Stimulated activated CD4-positive, alpha-beta T cell treated with anti-CD3 and anti-CD28 coated beads, TNF-alpha, amount 100 ng/mL, for 24 hours (primary cell): Measurements from ENCODE around the gene HACD3.

ENCODE experiments used
- DNase-seq, 3 experiments: peaks; one replicate each; pipeline ENCODE4 v3.0.0-alpha.2; 2020; ENCODE audit warnings: low read depth in 3 of 3

HACD3 gene, protein sequence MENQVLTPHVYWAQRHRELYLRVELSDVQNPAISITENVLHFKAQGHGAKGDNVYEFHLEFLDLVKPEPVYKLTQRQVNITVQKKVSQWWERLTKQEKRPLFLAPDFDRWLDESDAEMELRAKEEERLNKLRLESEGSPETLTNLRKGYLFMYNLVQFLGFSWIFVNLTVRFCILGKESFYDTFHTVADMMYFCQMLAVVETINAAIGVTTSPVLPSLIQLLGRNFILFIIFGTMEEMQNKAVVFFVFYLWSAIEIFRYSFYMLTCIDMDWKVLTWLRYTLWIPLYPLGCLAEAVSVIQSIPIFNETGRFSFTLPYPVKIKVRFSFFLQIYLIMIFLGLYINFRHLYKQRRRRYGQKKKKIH

DNA sequence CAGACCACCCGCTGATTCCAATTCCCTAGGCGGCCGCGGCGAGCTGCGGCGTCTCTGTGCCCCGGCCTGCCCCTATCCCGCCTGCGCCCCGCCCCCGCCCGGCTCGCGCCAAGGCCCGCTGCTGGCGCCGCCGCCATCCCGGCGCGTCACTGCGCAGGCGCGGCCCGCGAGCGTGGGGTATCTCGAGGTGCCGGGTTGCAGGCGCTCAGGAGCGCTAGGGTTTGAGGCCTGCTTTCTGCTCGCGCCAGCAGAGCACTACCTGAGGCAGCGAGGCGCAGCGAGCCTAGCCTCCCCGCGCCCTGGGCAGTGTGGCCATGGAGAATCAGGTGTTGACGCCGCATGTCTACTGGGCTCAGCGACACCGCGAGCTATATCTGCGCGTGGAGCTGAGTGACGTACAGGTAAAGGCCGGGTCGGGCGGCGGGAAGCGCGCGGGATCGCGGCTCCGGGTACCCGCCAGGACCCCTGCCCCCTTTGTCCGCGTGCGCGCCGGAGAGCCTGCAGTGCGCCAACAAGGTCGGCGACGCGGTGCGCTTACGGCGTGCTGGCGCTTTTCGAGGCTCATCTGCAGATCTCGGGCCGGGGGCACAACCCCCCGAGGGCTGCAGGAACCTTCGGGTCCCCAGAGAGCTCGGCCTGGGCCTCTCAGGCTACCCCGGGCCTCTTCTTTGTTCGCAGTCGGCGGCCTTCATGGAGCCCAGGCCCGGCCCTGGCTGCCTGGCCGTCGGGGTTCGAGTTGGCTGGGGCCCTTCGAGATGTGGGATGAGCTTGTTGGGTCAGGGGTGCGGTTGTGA is at the start of gene HACD3:
TSS of gene HACD3 (plus strand) at position 146 of the 794 bp plus-strand sequence. CDS start at position 315, 169 bp downstream.
- peak; percentile 82 to 91 (median 83) for DNase-seq

DNA sequence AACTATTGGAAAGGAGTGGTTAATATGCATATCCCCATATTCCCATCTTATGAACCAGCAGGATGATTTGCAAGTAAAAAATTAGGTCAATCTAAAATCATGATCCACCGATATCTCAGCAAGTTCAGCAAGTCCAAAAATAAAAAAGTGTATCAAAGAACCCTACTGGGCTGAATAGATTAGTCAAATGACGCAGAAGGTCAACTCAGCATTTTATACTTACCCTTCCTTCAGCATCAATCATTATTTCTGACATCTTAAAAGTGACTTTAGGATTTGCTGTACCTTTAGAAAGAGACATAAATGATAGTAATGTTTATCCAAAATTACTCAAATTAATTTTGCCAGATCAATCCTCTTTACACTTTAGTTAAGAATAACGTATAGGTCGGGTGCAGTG is 45.4 kb upstream of the HACD3 start:
- no peak for DNase-seq

DNA sequence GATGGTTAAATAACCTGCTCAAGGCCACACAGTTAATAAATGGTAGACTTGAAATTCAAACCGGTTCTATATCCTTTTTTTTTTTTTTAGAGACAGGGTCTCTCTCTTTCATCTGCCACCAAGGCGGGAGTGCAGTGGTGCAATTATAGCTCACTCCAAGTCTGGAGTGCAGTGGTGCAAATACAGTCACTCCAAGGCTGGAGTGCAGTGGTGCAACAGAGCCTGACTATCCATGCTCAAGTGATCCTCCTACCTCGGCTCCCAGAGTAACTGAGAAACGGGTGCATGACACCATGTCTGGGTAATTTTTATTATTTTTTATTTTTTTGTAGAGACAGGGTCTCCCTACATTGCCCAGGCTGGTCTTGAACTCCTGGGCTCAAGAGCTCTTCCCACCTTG is 36.2 kb upstream of the HACD3 start:
- no peak for DNase-seq

DNA sequence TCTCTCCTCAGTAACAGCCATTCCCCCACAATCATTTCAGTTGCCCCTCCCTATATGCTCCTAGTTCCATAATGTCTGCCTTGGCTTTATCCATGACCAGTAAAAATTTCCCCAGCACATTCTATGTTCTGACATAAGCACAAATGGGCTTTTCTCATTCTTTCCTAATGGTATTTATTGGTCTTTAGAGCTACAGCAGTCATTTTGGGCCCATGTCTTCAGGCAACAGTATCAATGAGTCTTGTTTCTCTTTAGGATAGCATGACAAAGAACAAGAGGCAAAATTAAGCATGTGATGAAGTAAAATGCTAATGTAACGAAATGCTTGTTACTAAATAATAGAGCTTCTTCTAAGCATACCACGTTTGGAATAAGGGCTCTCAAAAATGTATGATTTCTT is 20.9 kb upstream of the HACD3 start:
- DNase-seq = no peak

DNA sequence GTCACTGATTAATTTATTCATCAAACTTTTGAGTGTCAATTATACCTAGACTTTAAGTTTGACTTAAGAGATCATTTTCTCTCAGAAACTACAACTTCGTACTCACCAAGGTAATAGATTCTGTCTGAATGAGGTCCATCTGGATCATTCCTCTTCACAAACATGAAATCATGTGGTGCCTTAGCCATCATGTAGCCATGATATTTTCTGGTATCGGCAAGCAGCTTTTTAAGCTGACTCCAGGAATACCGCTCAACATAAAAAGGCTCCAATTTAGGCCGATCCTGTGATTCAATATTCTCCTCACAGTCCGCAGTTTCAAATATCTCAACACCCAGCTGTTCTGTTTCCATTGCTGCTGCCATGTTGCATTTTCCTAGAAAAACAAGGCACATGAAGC is 18.1 kb upstream of the HACD3 start:
- DNase-seq = no peak

DNA sequence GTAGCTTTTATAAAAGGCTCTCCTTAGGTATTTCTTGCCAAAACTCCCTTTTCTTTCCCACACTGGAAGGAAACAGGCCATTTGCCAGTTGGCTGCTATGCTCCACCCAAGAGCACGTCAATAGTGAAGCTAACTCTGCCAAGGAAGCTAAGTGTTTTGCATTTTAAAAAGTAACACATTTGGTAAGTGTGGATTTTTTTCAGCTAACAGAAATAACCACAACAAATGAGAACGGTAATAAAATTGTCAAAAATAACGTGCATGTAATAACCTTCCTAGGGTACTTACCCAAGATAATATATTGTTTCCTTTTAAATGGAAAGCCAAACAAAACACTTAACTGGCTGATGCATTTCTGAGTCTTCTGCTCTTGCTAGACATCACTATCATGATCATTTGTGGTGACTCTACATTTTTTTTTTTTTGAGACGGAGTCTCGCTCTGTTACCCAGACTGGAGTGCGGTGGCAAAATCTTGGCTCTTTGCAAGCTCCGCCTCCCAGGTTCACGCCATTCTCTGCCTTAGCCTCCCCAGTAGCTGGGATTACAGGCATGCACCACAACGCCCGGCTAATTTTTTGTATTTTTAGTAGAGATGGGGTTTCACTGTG is 17.4 kb upstream of the HACD3 start:
- DNase-seq = no peak

DNA sequence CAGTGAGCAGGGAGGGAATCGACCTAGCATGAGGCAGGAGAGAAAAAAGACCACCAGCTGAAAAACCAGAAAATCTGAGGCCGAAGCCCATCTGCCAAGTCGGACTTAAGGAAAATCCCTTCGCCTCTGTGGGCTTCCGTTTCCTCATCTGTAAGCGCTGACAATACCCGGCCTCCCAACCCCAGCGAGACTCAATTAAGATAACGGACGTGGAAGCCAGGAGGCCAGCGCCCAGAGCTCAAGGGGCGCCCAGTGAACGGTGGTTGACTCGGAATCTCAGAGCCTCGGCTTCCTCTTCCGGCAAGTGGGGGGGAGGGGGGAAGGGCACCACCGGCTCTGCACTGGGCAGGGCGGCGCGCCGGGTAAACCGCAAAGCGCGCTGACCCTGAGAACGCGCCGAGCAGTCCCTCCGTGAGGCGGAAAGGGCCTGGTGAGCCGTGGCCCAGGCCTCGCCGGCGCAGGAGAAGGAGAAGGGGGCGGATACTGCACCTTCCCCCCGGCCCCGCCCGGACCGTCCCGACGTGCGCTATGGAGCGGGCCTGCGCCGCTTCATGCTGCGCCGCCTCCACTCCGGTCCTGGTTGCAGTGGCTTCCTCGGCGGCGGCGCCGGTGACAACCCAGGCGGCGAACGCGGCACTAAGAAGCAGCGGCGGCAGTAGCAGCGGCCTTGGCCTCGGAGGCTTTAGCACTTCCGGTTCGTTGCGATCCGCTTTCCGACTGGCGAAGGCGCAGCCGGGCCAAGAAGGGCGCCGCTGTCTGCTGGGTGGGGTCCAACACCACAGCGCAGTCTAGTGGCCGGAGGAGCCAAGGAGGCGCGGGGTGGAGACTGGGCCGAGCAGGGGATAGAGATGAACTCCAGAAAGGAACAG is 13.0 kb upstream of the HACD3 start, which contains the start of gene DPP8:
TSS of gene DPP8 (minus strand) at position 693 of the 869 bp plus-strand sequence. CDS start 5,136 bp downstream, outside the sequence.
- peak; percentile 91 to 95 (median 92) for DNase-seq

DNA sequence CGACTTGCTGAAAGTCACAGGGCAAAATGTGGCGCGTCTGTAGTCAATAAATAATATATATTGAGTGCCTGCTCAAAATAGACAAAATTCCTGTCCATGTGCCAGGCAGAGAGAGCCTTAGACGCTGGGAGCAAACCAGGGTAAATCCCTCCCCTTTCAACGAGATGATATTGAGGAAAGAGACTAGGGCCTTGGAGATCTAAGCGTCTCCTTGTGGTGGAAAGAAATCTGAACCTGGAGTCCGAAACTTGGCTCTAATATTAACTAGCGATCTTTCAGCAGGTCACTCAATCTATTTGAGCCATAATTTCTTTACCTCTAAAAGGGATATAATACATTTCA is 12.4 kb upstream of the HACD3 start:
- DNase-seq = no peak

DNA sequence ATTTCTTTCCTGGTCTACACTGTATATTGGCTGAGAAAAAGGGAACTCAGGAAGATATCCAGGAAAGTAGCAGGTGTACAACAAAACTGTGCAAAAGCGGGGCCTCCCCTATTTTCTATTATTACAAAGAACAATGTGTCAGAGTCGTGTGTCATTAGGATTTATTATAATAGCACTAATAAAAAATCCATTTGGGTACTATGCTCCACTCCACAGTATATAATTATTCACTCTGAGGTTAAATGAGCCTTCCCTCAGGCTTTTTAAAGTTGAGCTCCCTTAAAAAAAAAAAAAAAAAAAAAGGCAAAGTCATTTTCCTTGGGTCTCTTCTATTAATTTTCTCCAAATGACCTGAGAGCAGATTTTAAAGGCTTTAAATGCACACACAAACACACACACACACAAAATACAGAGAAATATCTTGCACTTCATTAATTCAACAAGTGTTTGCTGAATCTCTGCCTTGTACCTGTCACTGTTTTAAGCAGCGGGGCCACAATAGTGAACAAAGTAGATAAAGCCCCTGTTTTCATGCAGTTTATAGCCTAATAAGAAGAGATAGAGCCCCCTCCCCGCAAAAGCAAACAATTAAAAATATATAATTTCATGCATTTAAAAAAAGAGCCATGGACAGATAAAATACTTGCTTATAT is 11.5 kb upstream of the HACD3 start:
- DNase-seq = no peak

DNA sequence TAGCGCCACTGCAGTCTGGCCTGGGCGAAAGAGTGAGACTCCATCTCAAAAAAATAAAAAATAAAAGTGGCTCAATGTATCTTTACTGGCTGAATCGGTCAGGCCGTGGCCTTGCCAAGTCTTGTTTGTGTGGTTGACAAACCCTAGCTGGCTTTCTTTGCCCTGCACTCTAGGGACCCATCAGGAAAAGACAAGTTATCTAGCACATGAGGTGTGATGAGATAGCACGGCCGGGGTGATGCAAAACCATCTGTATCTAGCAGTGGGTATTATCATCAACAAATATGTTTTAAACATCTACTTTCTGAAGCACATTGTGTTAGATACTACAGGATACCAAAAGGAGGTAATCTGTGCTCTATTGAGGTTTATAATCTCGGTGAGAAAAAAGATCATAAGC is 8.9 kb upstream of the HACD3 start:
- no peak for DNase-seq

DNA sequence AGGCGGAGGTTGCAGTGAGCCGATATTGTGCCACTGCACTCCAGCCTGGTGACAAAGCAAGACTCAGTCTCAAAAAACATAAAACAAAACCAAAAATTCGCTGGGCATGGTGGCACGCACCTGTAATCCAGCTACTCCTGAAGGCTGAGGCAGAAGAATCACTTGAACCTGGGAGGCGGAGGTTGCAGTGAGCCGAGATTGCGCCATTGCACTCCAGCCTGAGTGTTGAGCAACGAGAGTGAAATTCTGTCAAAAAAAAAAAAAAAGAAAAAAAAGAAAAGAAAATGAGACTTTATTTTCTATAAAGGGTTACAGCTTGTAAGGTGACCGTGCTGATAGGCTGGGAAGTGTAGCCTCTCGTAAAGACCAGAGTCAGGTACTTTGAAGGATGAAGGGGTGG is 6.0 kb upstream of the HACD3 start:
- DNase-seq = no peak

DNA sequence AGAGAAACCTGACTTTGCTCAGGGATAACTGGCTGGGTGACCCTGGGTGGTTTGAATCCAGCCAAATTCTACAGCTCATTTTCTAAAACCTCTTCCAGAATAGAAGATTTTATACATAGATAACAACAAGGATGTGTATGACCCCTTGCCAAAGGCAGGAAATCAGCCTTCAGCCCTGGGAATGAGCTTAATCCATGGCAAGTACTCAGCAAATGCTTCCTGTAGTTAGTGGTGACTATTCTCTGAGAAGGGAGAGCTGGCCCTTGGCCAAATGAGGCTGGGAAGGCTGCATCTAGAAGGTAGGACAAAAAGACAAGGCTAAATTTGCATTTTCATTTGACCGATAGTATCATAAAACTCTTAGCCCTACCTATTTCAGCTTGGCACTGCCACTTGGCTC is 4.6 kb upstream of the HACD3 start:
- no peak for DNase-seq

DNA sequence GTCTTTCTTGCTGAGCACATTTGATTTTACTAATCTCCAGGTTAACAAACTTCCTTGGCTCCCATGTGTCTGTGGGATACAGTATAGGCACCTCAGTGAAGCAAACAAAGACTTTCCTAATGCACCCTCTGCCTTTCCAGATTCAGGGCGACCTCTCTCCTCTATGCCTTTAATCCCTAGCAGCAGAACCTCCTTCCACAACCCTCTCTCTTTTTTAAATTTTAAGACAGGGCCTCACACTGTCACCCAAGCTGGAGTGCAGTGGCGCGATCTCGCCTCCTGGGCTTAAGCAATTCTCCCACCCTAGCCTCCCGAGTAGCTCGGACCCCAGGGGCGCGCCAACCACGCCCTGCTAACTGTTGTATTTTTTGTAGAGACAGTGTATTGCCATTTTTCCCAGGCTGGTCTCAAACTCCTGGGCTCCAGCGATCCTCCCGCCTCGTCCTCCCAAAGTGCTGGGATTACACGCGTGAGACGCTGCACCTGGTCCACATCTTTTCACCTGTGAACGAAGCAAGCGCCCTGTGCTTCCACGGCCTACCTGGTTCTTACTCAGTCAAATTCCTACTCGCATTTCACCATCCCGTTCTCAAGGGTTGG is 1.7 kb upstream of the HACD3 start:
- no peak for DNase-seq

DNA sequence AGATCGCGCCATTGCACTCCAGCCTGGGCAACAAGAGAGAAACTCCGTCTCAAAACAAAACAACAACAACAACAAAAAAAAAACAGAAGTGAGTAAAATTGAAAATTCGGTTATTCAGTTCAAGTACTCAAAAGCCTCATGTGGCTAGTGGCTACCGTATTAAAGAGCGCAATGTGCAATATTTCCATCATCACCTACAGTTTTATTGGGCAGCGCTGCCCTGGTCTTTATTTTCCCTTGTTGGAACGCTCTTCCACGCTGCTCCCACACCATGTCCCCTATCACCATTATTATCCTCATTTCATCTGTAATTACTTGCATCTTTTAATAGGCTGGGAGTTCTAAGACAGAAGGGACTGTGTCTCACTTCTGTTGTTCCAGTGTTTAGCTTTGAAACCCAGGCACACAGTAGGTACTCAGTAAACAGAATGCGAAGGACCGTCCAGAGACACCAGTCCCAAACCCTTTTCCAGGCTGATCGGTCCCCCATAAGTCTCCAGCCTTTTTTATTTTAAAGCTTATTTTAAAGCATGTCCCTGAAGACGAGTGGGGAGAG is 423 bp upstream of the HACD3 start:
- DNase-seq = no peak

DNA sequence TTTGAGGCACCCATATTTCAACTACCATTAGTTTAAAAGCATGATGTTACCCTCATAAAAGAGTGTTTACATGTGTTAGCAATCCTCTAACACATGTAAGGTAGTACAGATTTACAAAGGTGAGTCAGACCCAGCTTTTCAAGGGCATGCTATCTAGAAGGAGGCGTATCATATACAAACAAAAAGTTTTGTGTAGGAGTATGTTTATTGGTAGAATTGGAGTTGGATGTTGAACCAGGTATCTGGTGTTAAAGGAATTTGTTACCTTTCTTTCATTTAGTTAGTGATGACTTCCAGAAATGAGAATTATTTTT is 2.4 kb downstream of the HACD3 start:
- DNase-seq = no peak

DNA sequence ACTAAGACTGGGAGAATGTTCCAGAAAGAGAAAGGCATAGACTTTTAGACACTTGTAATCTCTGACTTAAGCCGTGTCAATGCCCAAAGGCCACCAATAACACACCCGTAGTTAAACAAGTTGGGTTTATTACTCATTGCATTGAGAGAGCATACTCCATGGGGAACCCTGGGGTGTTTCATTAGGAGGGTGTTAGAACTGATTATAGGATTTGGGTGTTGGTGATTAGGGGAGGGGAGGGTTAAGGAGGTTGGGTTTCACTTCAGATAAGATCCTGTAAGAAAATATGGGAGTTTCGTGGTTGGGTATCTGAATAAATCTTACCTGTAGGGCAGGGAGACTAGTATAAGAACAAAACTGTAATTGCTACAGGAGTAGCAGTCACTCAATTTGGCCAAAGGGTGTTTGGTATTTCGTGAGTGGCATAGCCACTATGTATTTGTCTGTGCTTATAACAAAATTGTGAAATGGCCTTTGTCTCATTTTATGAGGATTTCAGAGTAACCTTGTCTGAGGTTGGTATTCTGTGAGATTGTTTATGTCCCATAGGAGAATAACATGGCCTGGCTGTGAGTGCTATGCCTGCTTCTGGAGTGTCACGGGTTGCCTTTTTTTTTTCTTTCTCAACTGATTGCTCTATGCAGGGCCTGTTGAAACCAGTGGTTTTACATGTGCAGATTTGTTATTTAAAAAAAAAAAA is 2.9 kb downstream of the HACD3 start:
- DNase-seq = no peak

DNA sequence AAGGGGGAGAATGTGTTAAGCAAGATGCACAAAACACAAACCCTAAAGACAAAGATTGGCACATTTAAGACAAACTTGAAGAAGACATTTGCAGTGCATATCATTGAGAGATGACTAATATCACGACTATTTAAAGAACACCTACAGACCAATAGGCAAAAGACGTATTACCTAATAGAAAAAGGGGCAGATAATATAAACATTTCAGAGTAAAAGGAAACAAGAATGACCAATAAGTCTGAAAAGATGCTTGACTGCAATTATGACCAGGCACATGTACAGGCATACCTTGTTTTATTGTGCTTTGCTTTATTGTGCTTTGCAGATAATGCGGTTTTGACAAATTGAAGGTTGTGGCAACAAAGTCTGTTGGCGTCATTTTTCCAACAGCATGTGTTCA is 4.9 kb downstream of the HACD3 start:
- no peak for DNase-seq

DNA sequence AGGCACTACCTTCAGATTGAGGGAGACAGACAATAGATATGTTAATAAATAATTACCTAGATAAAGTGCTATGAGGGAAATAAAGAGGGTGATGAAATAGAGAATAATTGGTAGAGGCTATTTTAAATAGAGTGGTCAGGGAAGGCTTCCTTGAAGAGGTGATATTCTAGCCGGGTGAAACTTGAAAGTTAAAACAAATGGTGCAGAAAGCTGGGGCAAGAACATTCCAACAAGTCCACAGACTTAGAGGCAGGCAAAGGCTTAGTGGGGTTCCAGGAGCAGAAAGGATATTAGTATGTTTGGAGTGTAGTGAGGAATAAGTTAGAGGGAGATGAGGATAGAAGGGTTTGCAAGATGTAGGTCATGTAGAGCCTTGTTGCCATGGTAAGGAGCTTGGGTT is 10.1 kb downstream of the HACD3 start:
- DNase-seq = no peak

DNA sequence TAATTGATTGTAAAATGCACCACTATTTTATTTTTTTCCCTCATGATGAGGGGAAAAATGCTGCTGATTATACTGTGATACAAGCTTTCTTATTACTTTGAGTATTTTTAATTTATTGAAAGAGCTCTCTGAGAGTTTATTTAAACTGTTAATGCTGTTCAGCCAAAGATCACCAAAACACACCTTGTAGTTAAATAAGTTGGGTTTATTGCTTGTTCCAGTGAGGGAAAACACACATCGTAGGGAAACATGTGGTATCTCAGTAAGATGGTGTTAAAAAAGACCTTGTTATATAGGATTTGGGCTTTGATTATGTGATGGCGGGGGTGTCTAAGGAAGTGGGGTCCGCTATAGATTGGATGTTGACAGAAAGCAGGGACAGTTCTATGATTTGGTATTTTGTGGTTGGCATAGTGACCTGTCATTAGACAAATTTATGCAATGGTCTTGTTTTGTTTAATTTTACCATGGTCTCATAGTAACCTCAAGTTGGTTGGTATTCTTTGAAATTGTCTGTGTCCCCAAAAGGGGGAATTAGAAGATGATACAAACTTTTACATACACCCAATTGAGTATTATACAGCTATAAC is 11.1 kb downstream of the HACD3 start:
- DNase-seq = no peak

DNA sequence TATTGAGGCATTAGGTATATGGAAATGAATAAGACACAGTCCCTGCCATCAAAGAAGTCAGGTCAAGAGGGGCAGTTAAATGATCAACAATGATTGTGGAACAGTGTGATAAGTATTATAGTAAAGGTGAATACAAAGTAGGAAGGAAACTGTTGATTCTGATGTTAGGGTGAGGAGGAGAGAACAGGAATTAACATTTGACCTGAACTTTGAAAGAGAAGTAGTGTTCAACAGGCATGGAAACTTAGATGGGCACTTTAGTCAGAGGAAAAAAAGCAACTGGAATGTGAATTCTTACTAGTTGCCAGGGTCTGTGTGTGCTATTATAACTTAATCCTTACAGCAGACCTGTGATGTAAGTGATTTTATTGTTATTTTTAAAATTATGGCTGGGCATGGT is 17.6 kb downstream of the HACD3 start:
- no peak for DNase-seq
